ENCODE results near the gene TMEM119.
"Not testable (repeated sequence)": the region's sequence is repeated elsewhere in the genome, so short reads cannot be mapped to it uniquely, and the experiment has no call there.

The TMEM119 gene

GRCh38 chr12:108621161-108621560 lies 23.3 kb upstream of the TMEM119 start:
- H3K4me3 ChIP-seq (ENCODE audit: insufficient read depth, low read depth, low read length) = no peak overlapping the region
- H3K36me3 ChIP-seq (ENCODE audit: control insufficient read depth, insufficient read depth, low read length) = no peaks in the 10 kb centered on the region
- peaks cover 10% of the 10 kb centered on the region for H3K4me1 ChIP-seq (ENCODE audit: control insufficient read depth, insufficient read depth, low read length)
- no peaks in the 10 kb centered on the region for H3K9me3 ChIP-seq (ENCODE audit: control insufficient read depth, low read length)
- WGBS, 2 experiments = 90 to 96% methylated on average over 3 of the region's 3 CpGs
- H3K27me3 ChIP-seq (ENCODE audit: control insufficient read depth, insufficient read depth, low read length, poor library complexity, severe bottlenecking) = no peaks in the 10 kb centered on the region
- no peak overlapping the region for H3K27ac ChIP-seq (ENCODE audit: insufficient read depth, low read depth, low read length, poor library complexity, severe bottlenecking)

DNA sequence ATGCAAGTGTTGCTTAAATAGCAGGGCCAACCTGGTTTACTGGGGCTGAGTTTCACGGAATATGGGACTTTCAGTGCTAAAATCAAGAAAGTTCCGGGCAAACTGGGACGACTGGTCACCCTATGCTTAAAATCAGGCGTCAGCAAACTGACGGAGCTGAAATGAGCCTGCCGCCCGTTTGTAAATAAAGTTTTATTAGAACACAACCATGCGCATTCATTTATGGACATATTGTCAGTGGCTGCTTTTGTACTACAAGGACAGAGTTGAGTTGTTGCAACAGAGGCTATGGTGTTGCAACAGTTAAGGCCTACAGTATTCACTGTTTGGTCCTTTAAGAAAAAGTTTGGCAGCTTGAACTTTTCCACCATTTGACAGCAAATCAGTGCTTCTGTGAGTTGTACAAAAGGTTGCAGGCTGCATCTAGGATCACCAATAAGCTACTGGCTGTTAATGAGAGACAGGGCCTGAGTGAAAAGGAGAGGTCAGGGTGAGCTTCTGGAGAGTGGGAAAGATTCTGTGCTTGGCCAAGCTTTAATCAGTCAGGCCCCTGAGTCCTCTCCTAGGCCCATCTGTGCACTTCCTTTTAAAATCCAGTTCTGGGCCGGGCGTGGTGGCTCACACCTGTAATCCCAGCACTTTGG lies 22.5 kb upstream of the TMEM119 start:
- WGBS, 2 experiments = 91 to 95% methylated on average over 10 of the region's 10 CpGs
- no peaks in the 10 kb centered on the region for H3K9me3 ChIP-seq (ENCODE audit: control insufficient read depth, low read length)
- peaks cover 10% of the 10 kb centered on the region for H3K4me1 ChIP-seq (ENCODE audit: control insufficient read depth, insufficient read depth, low read length)
- H3K27ac ChIP-seq (ENCODE audit: insufficient read depth, low read depth, low read length, poor library complexity, severe bottlenecking) = no peak overlapping the region
- no peaks in the 10 kb centered on the region for H3K27me3 ChIP-seq (ENCODE audit: control insufficient read depth, insufficient read depth, low read length, poor library complexity, severe bottlenecking)
- H3K36me3 ChIP-seq (ENCODE audit: control insufficient read depth, insufficient read depth, low read length) = no peaks in the 10 kb centered on the region
- H3K4me3 ChIP-seq (ENCODE audit: insufficient read depth, low read depth, low read length) = no peak overlapping the region

- WGBS, 2 experiments = 90 to 92% methylated on average over 14 of the region's 14 CpGs
- no peak overlapping the region for H3K27ac ChIP-seq (ENCODE audit: insufficient read depth, low read depth, low read length, poor library complexity, severe bottlenecking)
- H3K4me1 ChIP-seq (ENCODE audit: control insufficient read depth, insufficient read depth, low read length) = peaks cover 10% of the 10 kb centered on the region
- no peak overlapping the region for H3K4me3 ChIP-seq (ENCODE audit: insufficient read depth, low read depth, low read length)
- no peaks in the 10 kb centered on the region for H3K36me3 ChIP-seq (ENCODE audit: control insufficient read depth, insufficient read depth, low read length)
- no peaks in the 10 kb centered on the region for H3K27me3 ChIP-seq (ENCODE audit: control insufficient read depth, insufficient read depth, low read length, poor library complexity, severe bottlenecking)
- H3K9me3 ChIP-seq (ENCODE audit: control insufficient read depth, low read length) = no peaks in the 10 kb centered on the region
Measured at GRCh38 chr12:108619369-108620160, 21.7 kb upstream of the TMEM119 start.

- not testable (repeated sequence) for H3K27me3 ChIP-seq (ENCODE audit: control insufficient read depth, insufficient read depth, low read length, poor library complexity, severe bottlenecking); H3K36me3 ChIP-seq (ENCODE audit: control insufficient read depth, insufficient read depth, low read length)
Measured at GRCh38 chr12:108618953-108619274, 21.0 kb upstream of the TMEM119 start.

DNA sequence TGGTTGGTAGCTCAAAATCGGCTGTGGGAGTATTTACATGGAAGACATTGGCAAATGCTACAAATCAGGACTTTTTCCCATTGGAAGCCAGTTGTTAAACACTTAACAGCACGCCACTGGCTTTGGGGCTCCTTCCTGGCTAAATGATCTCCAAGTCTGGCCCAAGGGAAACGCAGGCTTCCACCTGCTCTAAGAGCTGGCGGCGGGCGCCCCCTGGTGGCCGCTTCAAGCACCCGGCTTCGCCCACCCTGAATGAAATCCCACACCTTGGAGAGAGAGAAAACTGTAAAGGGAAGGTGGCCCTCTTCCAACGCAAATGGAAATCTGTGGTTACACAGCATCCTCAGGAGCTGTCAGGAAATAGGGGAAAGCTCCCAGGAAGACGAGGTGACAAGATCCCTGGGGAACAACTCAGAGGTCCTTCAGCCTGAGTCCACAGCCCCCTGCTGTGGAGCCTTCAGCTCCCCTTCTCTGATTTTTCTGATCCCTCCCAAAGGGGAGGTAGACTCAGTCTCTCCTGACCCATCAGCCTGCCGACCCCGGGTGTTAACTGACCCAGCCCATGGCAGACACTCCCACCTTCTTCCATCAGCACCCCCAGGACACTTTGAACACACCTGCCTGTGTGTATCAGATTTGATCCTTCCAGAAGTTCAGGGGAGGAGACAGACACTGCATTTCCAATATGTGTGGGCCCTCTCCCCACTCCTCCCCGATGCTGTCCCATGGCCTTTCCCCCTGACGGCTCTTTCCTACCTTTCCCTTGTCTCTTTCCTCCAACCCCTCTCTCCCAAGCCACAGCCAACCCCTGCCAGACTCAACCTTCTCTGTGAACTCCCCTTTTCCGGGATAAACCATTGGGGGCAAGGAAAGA lies 20.4 kb upstream of the TMEM119 start:
- WGBS, 2 experiments = 24 to 26% methylated on average over 16 of the region's 16 CpGs
- Histone ChIP-seq H3K4me1 (ENCODE audit: control insufficient read depth, insufficient read depth, low read length) (peaks cover 10% of the 10 kb centered on the region), H3K27ac (ENCODE audit: insufficient read depth, low read depth, low read length, poor library complexity, severe bottlenecking) (no peak overlapping the region)

More at GRCh38 chr12:108618953-108619274, 21.0 kb upstream of the TMEM119 start:
- H3K27ac ChIP-seq (ENCODE audit: insufficient read depth, low read depth, low read length, poor library complexity, severe bottlenecking); H3K9me3 ChIP-seq (ENCODE audit: control insufficient read depth, low read length); H3K4me3 ChIP-seq (ENCODE audit: insufficient read depth, low read depth, low read length): not testable (repeated sequence)
- 89 to 90% methylated on average over 4 of the region's 4 CpGs for WGBS, 2 experiments
- peaks cover 10% of the 10 kb centered on the region for H3K4me1 ChIP-seq (ENCODE audit: control insufficient read depth, insufficient read depth, low read length)

GRCh38 chr12:108616941-108617858 lies 19.3 kb upstream of the TMEM119 start:
- Histone ChIP-seq H3K27ac (ENCODE audit: insufficient read depth, low read depth, low read length, poor library complexity, severe bottlenecking) (no peak overlapping the region), H3K36me3 (ENCODE audit: control insufficient read depth, insufficient read depth, low read length) (no peaks in the 10 kb centered on the region), H3K27me3 (ENCODE audit: control insufficient read depth, insufficient read depth, low read length, poor library complexity, severe bottlenecking) (no peaks in the 10 kb centered on the region), H3K4me1 (ENCODE audit: control insufficient read depth, insufficient read depth, low read length) (peaks cover 8% of the 10 kb centered on the region), H3K4me3 (ENCODE audit: insufficient read depth, low read depth, low read length) (no peak overlapping the region), H3K9me3 (ENCODE audit: control insufficient read depth, low read length) (no peaks in the 10 kb centered on the region)
- 88 to 90% methylated on average over 14 of the region's 14 CpGs for WGBS, 2 experiments

More for the DNA sequence above, 20.4 kb upstream of the TMEM119 start:
- no peak overlapping the region for H3K4me3 ChIP-seq (ENCODE audit: insufficient read depth, low read depth, low read length)
- H3K27me3 ChIP-seq (ENCODE audit: control insufficient read depth, insufficient read depth, low read length, poor library complexity, severe bottlenecking) = no peaks in the 10 kb centered on the region
- no peaks in the 10 kb centered on the region for H3K36me3 ChIP-seq (ENCODE audit: control insufficient read depth, insufficient read depth, low read length)
- no peaks in the 10 kb centered on the region for H3K9me3 ChIP-seq (ENCODE audit: control insufficient read depth, low read length)

GRCh38 chr12:108616359-108616758 lies 18.5 kb upstream of the TMEM119 start:
- WGBS, 2 experiments = 91 to 93% methylated on average over 2 of the region's 2 CpGs
- Histone ChIP-seq H3K4me1 (ENCODE audit: control insufficient read depth, insufficient read depth, low read length) (peaks cover 5% of the 10 kb centered on the region), H3K27ac (ENCODE audit: insufficient read depth, low read depth, low read length, poor library complexity, severe bottlenecking) (no peak overlapping the region), H3K4me3 (ENCODE audit: insufficient read depth, low read depth, low read length) (no peak overlapping the region), H3K27me3 (ENCODE audit: control insufficient read depth, insufficient read depth, low read length, poor library complexity, severe bottlenecking) (no peaks in the 10 kb centered on the region), H3K9me3 (ENCODE audit: control insufficient read depth, low read length) (no peaks in the 10 kb centered on the region), H3K36me3 (ENCODE audit: control insufficient read depth, insufficient read depth, low read length) (no peaks in the 10 kb centered on the region)

GRCh38 chr12:108615918-108616317 lies 18.0 kb upstream of the TMEM119 start:
- Histone ChIP-seq H3K27ac (ENCODE audit: insufficient read depth, low read depth, low read length, poor library complexity, severe bottlenecking) (no peak overlapping the region), H3K4me1 (ENCODE audit: control insufficient read depth, insufficient read depth, low read length) (peaks cover 5% of the 10 kb centered on the region), H3K9me3 (ENCODE audit: control insufficient read depth, low read length) (no peaks in the 10 kb centered on the region), H3K27me3 (ENCODE audit: control insufficient read depth, insufficient read depth, low read length, poor library complexity, severe bottlenecking) (no peaks in the 10 kb centered on the region), H3K36me3 (ENCODE audit: control insufficient read depth, insufficient read depth, low read length) (no peaks in the 10 kb centered on the region), H3K4me3 (ENCODE audit: insufficient read depth, low read depth, low read length) (no peak overlapping the region)
- WGBS, 2 experiments = 91 to 97% methylated on average over 1 of the region's 1 CpG

DNA sequence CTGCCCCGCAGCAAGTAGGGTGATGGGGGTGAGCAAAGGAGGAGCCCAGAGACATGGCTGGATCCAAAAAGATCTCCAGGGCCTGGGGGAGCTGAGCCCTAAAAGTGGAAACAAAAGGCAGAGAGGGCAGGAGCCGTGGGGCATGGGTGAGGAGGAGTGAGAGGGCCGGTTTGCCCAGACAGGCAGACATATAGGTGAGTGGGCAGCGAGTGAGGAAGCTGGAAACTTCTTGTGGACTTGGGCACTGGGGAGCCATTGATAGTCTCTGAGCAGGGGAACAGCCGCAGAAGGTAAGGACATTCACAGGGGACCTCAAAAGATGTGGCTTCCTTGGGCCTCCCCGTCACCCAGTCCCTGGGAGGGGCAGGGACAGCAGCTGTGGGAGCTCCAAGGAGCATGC lies 16.8 kb upstream of the TMEM119 start:
- WGBS, 2 experiments = 92 to 94% methylated on average over 6 of the region's 6 CpGs
- H3K4me1 ChIP-seq (ENCODE audit: control insufficient read depth, insufficient read depth, low read length) = peaks cover 8% of the 10 kb centered on the region
- no peaks in the 10 kb centered on the region for H3K27me3 ChIP-seq (ENCODE audit: control insufficient read depth, insufficient read depth, low read length, poor library complexity, severe bottlenecking)
- no peak overlapping the region for H3K27ac ChIP-seq (ENCODE audit: insufficient read depth, low read depth, low read length, poor library complexity, severe bottlenecking)
- no peaks in the 10 kb centered on the region for H3K36me3 ChIP-seq (ENCODE audit: control insufficient read depth, insufficient read depth, low read length)
- H3K9me3 ChIP-seq (ENCODE audit: control insufficient read depth, low read length) = no peaks in the 10 kb centered on the region
- no peak overlapping the region for H3K4me3 ChIP-seq (ENCODE audit: insufficient read depth, low read depth, low read length)
